ENCODE data around the gene PFN1. TPM values are rescaled to one million over a fixed set of nuclear protein-coding genes. Genes with fewer than 3 reads are reported as not detected.
"Not testable (repeated sequence)": the region's sequence is repeated elsewhere in the genome, so short reads cannot be mapped to it uniquely, and the experiment has no call there.

PFN1 gene
- total RNA-seq, 1 experiment from 2014 or later: 1,026 TPM

DNA sequence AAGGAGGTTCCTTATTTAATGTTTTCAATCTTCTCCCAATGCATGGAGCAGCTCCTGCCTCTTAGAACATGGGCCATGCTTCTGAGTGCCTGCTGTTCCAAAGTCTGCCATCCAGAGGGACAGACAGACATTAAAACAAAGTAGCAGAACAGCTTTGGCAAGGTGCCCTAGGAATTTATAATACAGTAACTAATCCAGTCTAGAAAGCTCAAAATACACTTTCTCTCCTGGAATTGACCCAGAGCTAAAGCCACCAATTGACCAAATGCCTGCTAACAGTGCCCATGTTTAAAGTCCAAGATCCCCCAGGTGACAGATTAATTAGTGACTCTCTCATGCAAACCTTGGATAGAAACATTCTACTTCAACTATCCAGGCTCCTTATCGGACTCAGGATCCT is 34.3 kb downstream of the PFN1 start:
- no peak overlapping the region for H3K4me3 ChIP-seq (ENCODE audit: low read depth, low read length, poor library complexity, severe bottlenecking)
- ChIA-PET CTCF (no interaction called here), POLR2A (ENCODE audit: low non-redundant PET) (no interaction called here)
- peak; percentile 54 for DNase-seq (ENCODE audit: low spot score)
- peaks cover 5% of the 10 kb centered on the region for H3K4me1 ChIP-seq (ENCODE audit: insufficient read depth, low read length, poor library complexity, severe bottlenecking)
- no peaks in the 10 kb centered on the region for H3K36me3 ChIP-seq (ENCODE audit: insufficient read depth, low read length, poor library complexity, severe bottlenecking)
- no peak overlapping the region for H3K27ac ChIP-seq (ENCODE audit: low read depth, low read length, poor library complexity, severe bottlenecking)
- no TSS peak for BruUV-seq (replicated peaks)
- TF ChIP-seq EZH2 (IDR thresholded peaks at IDR 0.05; ENCODE audit: borderline replicate concordance, low read depth, low read length, poor library complexity, severe bottlenecking) (no peak), CTCF (conservative IDR thresholded peaks at IDR 0.05; ENCODE audit: low read depth, low read length) (no peak)
- intact Hi-C loops (cut with micrococcal nuclease; ENCODE audit: unreplicated experiment): no loop called here
- H3K27me3 ChIP-seq (replicated peaks; ENCODE audit: insufficient read depth, low read depth, low read length, poor library complexity): no peaks in the 10 kb centered on the region
- no peaks in the 10 kb centered on the region for H3K9me3 ChIP-seq (ENCODE audit: low read depth, low read length, poor library complexity, severe bottlenecking)

GRCh38 chr17:4908711-4909496 is 39.4 kb downstream of the PFN1 start:
- Histone ChIP-seq H3K4me3 (ENCODE audit: low read depth, low read length, poor library complexity, severe bottlenecking) (no peak overlapping the region), H3K27ac (ENCODE audit: low read depth, low read length, poor library complexity, severe bottlenecking) (no peak overlapping the region), H3K36me3 (ENCODE audit: insufficient read depth, low read length, poor library complexity, severe bottlenecking) (no peaks in the 10 kb centered on the region), H3K9me3 (ENCODE audit: low read depth, low read length, poor library complexity, severe bottlenecking) (no peaks in the 10 kb centered on the region), H3K4me1 (ENCODE audit: insufficient read depth, low read length, poor library complexity, severe bottlenecking) (peaks cover 4% of the 10 kb centered on the region), H3K27me3 (replicated peaks; ENCODE audit: insufficient read depth, low read depth, low read length, poor library complexity) (no peaks in the 10 kb centered on the region)
- DNase-seq (ENCODE audit: low spot score): peak; percentile 81
- intact Hi-C loops (cut with micrococcal nuclease; ENCODE audit: unreplicated experiment): loop anchor here (2.0 kb wide), 1 partner anchor 154 kb away; no protein-coding TSS in a partner anchor
- TF ChIP-seq CTCF (conservative IDR thresholded peaks at IDR 0.05; ENCODE audit: low read depth, low read length) (peak; percentile 65), EZH2 (IDR thresholded peaks at IDR 0.05; ENCODE audit: borderline replicate concordance, low read depth, low read length, poor library complexity, severe bottlenecking) (no peak)
- BruUV-seq (replicated peaks): no TSS peak
- ChIA-PET POLR2A (ENCODE audit: low non-redundant PET) (interaction anchor here (0.6 kb wide), 1 partner anchor 17 kb away, joined by 4 read pairs; no protein-coding TSS in a partner anchor), CTCF (interaction anchor here (0.8 to 1.0 kb wide), 2 partner anchors 59 to 153 kb away, joined by 3 read pairs; partner anchors contain the start of gene SPAG7)

DNA sequence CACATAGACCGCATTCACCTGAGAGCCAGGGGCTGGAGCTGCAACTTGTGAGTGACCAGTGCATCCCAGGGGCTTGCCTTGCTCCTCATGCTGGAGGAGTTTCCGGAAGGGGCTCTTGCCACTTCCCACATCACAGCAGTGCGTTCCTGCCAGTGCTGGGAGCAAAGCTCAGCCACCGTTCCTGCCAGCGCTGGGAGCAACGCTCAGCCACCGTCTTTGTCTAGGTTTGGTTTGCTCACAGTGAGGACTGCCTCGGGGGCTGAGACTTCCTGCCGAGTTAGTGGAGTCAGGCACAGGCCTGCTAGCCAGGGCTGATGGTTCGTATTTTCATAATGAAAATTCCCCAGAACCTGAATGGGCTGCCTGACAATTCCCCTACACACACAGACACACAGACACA is 40.0 kb downstream of the PFN1 start:
- Histone ChIP-seq H3K27me3 (replicated peaks; ENCODE audit: insufficient read depth, low read depth, low read length, poor library complexity) (no peaks in the 10 kb centered on the region), H3K4me1 (ENCODE audit: insufficient read depth, low read length, poor library complexity, severe bottlenecking) (peaks cover 4% of the 10 kb centered on the region), H3K4me3 (ENCODE audit: low read depth, low read length, poor library complexity, severe bottlenecking) (no peak overlapping the region), H3K27ac (ENCODE audit: low read depth, low read length, poor library complexity, severe bottlenecking) (no peak overlapping the region), H3K36me3 (ENCODE audit: insufficient read depth, low read length, poor library complexity, severe bottlenecking) (no peaks in the 10 kb centered on the region), H3K9me3 (ENCODE audit: low read depth, low read length, poor library complexity, severe bottlenecking) (no peaks in the 10 kb centered on the region)
- ChIA-PET POLR2A (ENCODE audit: low non-redundant PET) (no interaction called here), CTCF (no interaction called here)
- DNase-seq (ENCODE audit: low spot score): peak; percentile 47
- no peak for TF ChIP-seq CTCF (conservative IDR thresholded peaks at IDR 0.05; ENCODE audit: low read depth, low read length)
- no peak for TF ChIP-seq EZH2 (IDR thresholded peaks at IDR 0.05; ENCODE audit: borderline replicate concordance, low read depth, low read length, poor library complexity, severe bottlenecking)
- intact Hi-C loops (cut with micrococcal nuclease; ENCODE audit: unreplicated experiment): loop anchor here (2.0 kb wide), 1 partner anchor 154 kb away; no protein-coding TSS in a partner anchor
- no TSS peak for BruUV-seq (replicated peaks)

DNA sequence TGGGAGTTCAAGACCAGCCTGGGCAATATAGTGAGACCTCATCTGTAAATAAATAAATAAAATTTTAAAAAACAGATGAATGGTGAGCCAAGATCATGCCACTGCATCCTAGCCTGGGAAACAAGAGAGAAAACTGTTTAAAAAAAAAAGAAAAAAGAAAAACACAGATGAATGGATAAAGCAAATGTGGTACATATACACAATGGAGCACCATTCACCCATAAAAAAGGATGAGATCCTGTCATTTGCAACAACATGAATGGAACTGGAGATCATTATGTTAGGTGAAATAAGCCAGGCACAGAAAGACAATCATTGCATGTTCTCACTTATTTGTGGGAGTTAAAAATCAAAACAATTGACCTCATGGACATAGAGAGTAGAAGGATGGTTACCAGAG is 41.7 kb downstream of the PFN1 start:
- H3K36me3 ChIP-seq (ENCODE audit: insufficient read depth, low read length, poor library complexity, severe bottlenecking); intact Hi-C loops (cut with micrococcal nuclease; ENCODE audit: unreplicated experiment); BruUV-seq (replicated peaks); H3K9me3 ChIP-seq (ENCODE audit: low read depth, low read length, poor library complexity, severe bottlenecking); DNase-seq (ENCODE audit: low spot score); H3K27ac ChIP-seq (ENCODE audit: low read depth, low read length, poor library complexity, severe bottlenecking); POLR2A ChIA-PET (ENCODE audit: low non-redundant PET); H3K27me3 ChIP-seq (replicated peaks; ENCODE audit: insufficient read depth, low read depth, low read length, poor library complexity); H3K4me3 ChIP-seq (ENCODE audit: low read depth, low read length, poor library complexity, severe bottlenecking): not testable (repeated sequence)
- CTCF ChIA-PET: interaction anchor here (0.7 kb wide), 1 partner anchor 30 kb away, joined by 4 read pairs; no protein-coding TSS in a partner anchor
- peaks cover 11% of the 10 kb centered on the region for H3K4me1 ChIP-seq (ENCODE audit: insufficient read depth, low read length, poor library complexity, severe bottlenecking)

Measured in A673 (cell line).